GM19328 (cell line): ENCODE data around the gene NSD1.
"Not testable (repeated sequence)": the region's sequence is repeated elsewhere in the genome, so short reads cannot be mapped to it uniquely, and the experiment has no call there.

Experiments
- ATAC-seq: cut with Tn5 transposase; IDR thresholded peaks from one replicate; pipeline ENCODE4 v1.9.1; 2021; ENCODE audit warnings: mild to moderate bottlenecking, moderate library complexity; ENCODE audit not compliant: unreplicated experiment

NSD1 gene

DNA sequence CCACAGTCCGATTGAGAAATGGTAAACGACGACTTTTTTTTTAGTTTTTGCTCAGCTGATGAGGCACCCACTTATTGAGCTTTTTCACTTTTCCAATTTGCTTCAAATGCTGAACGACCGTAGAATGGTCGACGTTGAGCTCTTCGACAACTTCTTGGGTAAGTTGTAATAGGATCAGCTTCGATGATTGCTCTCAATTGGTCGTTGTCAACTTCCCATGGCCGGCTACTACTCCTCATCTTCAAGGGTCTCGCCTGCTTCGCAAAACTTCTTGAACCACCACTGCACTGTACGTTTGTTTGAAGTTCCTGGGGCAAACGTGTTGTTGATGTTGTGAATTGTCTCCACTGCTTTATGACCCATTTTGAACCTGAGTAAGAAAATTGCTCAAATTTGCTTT lies 35.7 kb downstream of the NSD1 start:
- ATAC-seq, result no peak

GRCh38 chr5:177171961-177172360 lies 38.4 kb downstream of the NSD1 start:
- ATAC-seq, result no peak

GRCh38 chr5:177175336-177175735 lies 41.8 kb downstream of the NSD1 start:
- no peak for ATAC-seq

GRCh38 chr5:177176175-177176711 lies 42.7 kb downstream of the NSD1 start:
- ATAC-seq, result no peak

GRCh38 chr5:177177847-177178437 lies 44.4 kb downstream of the NSD1 start:
- ATAC-seq, result not testable (repeated sequence)

DNA sequence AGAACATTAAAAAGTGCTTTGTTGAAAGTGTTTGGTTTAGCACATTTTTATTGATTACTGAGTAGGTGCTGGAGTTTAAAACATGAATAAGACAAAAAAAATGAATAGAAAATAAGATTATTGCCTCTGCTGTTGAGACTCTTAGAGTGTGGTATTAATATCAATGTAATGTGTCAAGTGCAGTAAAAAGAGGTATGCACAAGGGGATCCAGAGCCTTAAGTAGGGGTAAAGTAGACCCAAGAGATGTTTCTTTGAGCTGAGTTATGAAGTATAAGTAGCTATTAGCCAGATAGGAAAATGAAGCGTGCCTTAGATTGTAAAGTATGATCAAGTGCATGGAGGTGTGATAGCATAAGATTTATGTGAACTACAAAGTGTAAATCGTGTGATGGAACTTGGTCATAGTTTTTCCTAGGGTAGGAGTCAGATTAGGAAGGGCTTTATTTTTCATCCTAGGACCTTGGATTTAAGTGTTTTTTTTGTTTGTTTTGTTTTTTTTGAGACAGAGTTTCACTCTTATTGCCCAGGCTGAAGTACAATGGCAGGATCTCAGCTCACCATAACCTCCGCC lies 45.2 kb downstream of the NSD1 start:
- no peak for ATAC-seq

GRCh38 chr5:177179431-177179830 lies 45.9 kb downstream of the NSD1 start:
- ATAC-seq, result no peak

DNA sequence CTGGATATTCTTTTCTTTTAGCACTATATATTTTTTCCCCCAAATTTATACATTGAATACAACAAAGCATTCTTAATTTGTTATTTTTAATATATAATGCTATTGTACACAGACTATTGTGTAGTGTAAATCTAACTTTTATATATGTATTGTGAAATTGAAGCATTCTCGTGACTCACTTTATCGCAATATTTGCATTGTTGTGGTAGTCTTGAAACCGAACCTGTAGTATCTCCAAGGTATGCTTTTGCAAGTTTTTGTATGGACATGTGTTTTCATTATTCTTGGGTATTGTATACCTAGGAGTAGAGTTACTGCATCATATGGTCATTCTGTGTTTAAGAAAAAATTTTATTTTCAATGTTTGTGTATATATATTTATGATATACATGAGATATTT lies 49.6 kb downstream of the NSD1 start:
- ATAC-seq, result no peak

- ATAC-seq, result no peak
Observed at GRCh38 chr5:177183766-177184360, 50.3 kb downstream of the NSD1 start.

GRCh38 chr5:177185993-177186392 lies 52.4 kb downstream of the NSD1 start:
- ATAC-seq, result no peak

DNA sequence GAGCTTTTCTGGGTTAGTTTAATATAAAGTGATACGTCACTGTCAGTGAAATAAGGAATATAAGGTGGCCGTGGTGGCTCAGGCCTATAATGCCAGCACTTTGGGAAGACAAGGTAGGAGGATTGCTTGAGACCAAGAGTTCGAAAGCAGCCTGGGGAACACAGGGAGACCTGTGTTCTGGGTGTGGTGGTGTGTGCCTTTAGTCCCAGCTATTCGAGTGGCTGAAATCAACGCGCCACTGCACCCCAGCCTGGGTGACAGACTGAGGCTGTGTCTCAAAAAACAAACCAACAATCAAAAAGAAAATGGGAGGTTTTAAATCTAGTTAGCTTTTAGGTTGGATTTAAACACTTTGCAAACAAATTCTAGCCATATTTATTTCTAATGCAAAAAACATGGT lies 53.1 kb downstream of the NSD1 start:
- no peak for ATAC-seq

DNA sequence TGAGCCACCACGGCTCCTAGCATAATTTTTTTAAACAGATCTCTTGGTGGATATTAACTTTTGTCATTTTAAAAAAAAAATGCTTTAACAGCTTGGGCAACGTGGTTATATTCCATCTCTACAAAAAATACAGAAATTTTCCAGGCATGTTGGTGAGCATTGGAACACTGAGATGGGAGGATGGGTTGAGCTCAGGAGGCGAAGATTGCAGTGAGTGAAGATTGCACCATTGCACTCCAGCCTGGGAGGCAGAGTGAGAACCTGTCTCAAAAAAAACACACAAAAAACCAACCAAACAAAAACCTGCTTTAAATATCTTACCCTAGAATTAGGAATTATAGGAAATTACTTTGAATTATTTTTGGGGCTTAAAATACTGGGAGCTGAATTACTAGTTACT lies 55.2 kb downstream of the NSD1 start:
- ATAC-seq, result no peak

DNA sequence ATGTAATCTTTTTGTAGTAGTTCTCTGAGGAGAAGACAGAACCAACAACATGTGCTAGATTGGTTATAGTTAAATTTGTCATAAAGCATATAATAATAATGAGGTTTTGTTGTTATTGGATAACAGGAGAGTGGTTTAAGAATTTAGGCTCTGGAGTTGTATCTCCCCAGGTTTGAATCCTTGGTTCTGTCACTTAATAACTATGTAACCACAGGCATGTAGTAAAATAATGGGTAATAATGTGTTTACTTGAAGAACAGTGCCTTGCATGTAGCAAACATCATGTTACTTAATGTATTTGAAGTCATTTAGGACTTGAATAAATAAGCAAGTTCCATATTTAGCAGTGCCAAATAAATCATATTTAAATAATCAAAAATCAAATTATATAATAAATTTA lies 55.8 kb downstream of the NSD1 start:
- ATAC-seq, result no peak

DNA sequence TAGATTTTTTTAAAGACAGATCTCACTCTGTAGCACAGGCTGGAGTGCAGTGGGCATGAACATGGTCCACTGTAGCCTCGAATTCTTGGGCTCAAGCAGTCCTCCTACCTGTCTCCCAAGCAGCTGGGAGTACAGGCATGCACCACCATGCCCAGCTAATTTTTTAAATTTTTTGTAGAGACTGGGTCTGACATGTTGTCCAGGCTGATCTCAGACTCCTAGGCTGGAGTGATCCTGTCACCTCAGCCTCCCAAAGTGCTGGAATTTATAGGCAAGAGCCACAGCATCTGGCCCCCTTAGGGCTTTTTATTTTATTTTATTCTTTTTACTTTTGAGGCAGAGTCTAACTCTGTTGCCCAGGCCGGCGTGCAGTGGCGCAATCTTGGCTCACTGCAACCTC lies 56.4 kb downstream of the NSD1 start:
- ATAC-seq, result no peak

DNA sequence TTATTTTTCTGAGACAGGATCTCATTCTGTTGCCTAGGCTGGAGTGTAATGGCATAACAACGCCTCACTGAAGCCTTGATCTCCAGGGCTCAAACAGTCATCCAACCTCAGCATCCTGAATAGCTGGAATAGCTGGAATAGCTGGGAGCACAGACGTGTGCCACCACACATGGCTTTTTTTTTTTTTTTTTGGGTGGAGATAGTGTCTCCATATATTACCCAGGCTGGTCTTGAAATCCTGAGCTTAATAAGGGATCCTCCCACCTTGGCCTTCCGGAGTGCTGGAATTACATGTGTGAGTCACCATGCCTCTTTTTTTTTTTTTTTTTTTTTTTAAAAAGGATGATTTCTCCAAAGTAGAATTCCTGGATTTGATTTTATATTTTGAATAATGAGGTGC lies 60.7 kb downstream of the NSD1 start:
- no peak for ATAC-seq

GRCh38 chr5:177195307-177195952 lies 61.9 kb downstream of the NSD1 start:
- ATAC-seq, result no peak

DNA sequence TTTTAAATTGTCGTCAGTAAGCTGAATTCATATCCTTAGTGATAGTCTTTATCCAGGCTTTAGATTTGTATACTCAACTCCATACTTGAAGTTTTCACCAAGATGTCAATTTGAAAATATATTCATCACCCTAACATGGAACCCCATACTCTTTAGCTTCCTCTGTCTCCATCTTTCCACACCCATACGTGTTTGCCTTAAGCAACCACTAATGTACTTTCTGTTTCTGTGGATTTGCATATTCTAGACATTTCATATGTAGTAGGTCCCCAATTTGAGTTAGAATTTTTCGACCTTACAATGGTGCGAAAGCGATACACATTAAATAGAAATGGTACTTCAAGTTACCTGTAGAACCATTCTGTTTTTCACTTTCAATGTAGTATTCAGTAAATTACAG lies 65.2 kb downstream of the NSD1 start:
- ATAC-seq, result no peak

GRCh38 chr5:177204281-177204680 lies 70.7 kb downstream of the NSD1 start:
- no peak for ATAC-seq

DNA sequence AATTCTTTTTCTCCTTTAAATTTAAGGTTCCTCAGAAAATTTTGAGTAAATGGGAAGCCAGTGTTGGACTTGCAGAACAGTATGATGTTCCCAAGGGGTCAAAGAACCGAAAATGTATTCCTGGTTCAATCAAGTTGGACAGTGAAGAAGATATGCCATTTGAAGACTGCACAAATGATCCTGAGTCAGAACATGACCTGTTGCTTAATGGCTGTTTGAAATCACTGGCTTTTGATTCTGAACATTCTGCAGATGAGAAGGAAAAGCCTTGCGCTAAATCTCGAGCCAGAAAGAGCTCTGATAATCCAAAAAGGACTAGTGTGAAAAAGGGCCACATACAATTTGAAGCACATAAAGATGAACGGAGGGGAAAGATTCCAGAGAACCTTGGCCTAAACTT lies 76.0 kb downstream of the NSD1 start:
- ATAC-seq, result no peak

DNA sequence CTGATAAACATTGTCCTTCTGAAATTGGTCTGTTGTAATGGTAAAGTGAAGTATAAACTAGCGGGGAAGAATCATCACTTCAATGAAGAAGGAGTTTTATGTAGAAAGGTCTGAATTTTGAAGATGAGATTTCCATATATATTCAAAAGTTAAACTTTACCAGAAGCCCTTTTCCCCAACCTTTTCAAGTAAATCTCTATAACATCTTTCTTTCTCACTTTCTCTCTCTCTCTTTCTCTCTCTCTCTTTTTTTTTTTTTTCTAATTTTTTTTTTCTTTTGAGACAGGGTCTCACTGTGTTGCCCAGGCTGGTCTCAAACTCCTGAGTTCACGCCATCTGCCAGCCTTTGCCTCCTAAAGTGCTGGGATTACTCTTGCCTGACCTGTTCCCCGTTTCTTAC lies 78.7 kb downstream of the NSD1 start:
- ATAC-seq, result no peak

- ATAC-seq, result no peak
Observed at GRCh38 chr5:177220576-177220975, 87.0 kb downstream of the NSD1 start.

DNA sequence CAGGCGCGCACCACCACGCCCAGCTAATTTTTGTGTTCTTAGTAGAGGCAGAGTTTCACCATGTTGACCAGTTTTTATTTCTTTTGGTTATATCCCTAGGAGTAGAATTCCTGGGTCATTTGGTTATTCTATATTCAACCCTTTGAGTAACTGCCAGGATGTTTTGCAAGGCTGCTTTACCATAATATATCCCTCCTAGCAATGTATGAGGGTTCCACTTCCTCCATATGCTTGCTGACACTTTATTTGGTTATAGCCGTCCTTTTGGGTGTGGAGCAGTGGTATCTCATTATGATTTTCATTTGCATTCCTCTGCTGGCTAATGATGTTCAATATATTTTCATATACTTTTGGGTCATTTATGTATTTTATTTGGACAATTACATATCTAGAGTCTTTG lies 88.7 kb downstream of the NSD1 start:
- no peak for ATAC-seq
